ENCODE data around the gene GRM8.
"Not testable (repeated sequence)": the region's sequence is repeated elsewhere in the genome, so short reads cannot be mapped to it uniquely, and the experiment has no call there.

GRCh38 chr7:126876536-126876935, 376.2 kb downstream of the GRM8 start:
- not testable (repeated sequence) for TF ChIP-seq RXRA (IDR thresholded peaks at IDR 0.05); CTCF (IDR thresholded peaks at IDR 0.05; ENCODE audit: low read depth, low read length, missing input control); RAD21 (IDR thresholded peaks at IDR 0.05); ATF3 (IDR thresholded peaks at IDR 0.05); JUND (IDR thresholded peaks at IDR 0.05); ZBTB33 (IDR thresholded peaks at IDR 0.05); YY1 (IDR thresholded peaks at IDR 0.05); GABPA (IDR thresholded peaks at IDR 0.05 in 1 of 2, conservative IDR thresholded peaks at IDR 0.05 in 1 of 2); FOXA1 (IDR thresholded peaks at IDR 0.05); MAX (IDR thresholded peaks at IDR 0.05); NR2F2 (IDR thresholded peaks at IDR 0.05)
